Panc1 (cell line): ENCODE measurements around the gene ABLIM2.

Source experiments
- CTCF ChIP-seq: fragments of 450-650 bp; IDR thresholded peaks from 2 replicates; pipeline ENCODE4 v1.5.1; 2017; ENCODE audit warnings: mild to moderate bottlenecking
- POLR2AphosphoS5 ChIP-seq: IDR thresholded peaks from 2 replicates; pipeline ENCODE4 v1.6.1; 2012; ENCODE audit warnings: mild to moderate bottlenecking, low read depth, low read length, moderate library complexity
- REST ChIP-seq, 2 experiments: IDR thresholded peaks; 2 replicates each; pipeline ENCODE4 v1.6.1; 2011 to 2012; ENCODE audit warnings: low read depth in 2 of 2, control low read depth in 1 of 2, low read length in 1 of 2, mild to moderate bottlenecking in 1 of 2, moderate library complexity in 1 of 2; ENCODE audit not compliant: insufficient read depth in 1 of 2
- SIN3A ChIP-seq: IDR thresholded peaks from 2 replicates; pipeline ENCODE4 v1.6.1; 2012; ENCODE audit warnings: low read depth, mild to moderate bottlenecking, low read length, moderate library complexity, borderline replicate concordance; ENCODE audit not compliant: insufficient read depth
- TCF7L2 ChIP-seq: IDR thresholded peaks from 2 replicates; pipeline ENCODE4 v1.6.1; 2011; ENCODE audit warnings: mild to moderate bottlenecking, low read depth, low read length, inconsistent platforms

GRCh38 chr4:8171984-8172924 is 13.6 kb upstream of the ABLIM2 start:
- TF ChIP-seq REST (IDR thresholded peaks at IDR 0.05; ENCODE audit: insufficient read depth in 1 of 2, low read depth in 2 of 2, low read length in 1 of 2) (no peak), POLR2AphosphoS5 (no peak), CTCF (no peak), TCF7L2 (no peak), SIN3A (no peak)
